ENCODE measurements around the gene CIZ1.

CIZ1 gene

GRCh38 chr9:128152133-128153059, 39.0 kb downstream of the CIZ1 start:
- no peak for DNase-seq (ENCODE audit: extremely low read depth, low read depth)
- H3K4me3 ChIP-seq (replicated peaks; ENCODE audit: low read depth, low read length) = no peak overlapping the region
- TF ChIP-seq, protein P1, sequence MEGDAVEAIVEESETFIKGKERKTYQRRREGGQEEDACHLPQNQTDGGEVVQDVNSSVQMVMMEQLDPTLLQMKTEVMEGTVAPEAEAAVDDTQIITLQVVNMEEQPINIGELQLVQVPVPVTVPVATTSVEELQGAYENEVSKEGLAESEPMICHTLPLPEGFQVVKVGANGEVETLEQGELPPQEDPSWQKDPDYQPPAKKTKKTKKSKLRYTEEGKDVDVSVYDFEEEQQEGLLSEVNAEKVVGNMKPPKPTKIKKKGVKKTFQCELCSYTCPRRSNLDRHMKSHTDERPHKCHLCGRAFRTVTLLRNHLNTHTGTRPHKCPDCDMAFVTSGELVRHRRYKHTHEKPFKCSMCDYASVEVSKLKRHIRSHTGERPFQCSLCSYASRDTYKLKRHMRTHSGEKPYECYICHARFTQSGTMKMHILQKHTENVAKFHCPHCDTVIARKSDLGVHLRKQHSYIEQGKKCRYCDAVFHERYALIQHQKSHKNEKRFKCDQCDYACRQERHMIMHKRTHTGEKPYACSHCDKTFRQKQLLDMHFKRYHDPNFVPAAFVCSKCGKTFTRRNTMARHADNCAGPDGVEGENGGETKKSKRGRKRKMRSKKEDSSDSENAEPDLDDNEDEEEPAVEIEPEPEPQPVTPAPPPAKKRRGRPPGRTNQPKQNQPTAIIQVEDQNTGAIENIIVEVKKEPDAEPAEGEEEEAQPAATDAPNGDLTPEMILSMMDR (IDR thresholded peaks at IDR 0.05; ENCODE audit: low read depth, low read length, missing control alignments) = no peak

DNA sequence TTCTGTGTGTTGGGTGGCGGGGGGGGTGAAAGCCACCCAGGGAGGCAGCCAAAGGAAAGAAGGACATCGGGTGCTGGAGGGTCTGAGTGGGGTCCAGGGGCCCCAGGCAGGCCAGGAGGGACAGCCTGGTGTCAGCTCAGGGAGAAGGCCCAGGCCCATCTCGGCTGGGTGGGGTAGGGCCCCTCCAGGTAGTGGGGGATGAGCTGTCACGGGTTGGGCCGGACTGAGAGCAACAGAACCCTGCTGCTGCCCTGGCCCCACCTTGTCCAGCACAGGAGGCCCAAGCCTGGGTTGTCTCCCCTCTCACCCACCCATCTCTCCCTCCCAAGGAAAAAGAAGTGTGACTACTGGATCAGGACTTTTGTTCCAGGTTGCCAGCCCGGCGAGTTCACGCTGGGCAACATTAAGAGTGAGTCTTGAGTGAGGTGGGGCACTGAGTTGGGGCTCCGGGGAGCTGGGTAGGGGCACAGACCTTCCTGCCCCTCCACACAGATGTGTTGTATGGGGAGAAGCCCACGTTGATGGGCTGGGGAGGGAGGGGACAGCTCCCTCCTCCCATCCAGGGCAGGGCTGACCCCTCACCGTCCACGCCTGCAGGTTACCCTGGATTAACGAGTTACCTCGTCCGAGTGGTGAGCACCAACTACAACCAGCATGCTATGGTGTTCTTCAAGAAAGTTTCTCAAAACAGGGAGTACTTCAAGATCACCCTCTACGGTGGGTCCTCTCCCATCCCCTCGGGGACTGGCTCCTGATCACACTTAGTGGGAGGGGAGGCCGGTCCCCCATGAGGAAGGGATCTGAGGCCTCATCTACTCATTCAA, 39.9 kb downstream of the CIZ1 start:
- no peak for DNase-seq (ENCODE audit: extremely low read depth, low read depth)
- TF ChIP-seq, protein P1 (IDR thresholded peaks at IDR 0.05; ENCODE audit: low read depth, low read length, missing control alignments) = no peak
- H3K4me3 ChIP-seq (replicated peaks; ENCODE audit: low read depth, low read length) = no peak overlapping the region

DNA sequence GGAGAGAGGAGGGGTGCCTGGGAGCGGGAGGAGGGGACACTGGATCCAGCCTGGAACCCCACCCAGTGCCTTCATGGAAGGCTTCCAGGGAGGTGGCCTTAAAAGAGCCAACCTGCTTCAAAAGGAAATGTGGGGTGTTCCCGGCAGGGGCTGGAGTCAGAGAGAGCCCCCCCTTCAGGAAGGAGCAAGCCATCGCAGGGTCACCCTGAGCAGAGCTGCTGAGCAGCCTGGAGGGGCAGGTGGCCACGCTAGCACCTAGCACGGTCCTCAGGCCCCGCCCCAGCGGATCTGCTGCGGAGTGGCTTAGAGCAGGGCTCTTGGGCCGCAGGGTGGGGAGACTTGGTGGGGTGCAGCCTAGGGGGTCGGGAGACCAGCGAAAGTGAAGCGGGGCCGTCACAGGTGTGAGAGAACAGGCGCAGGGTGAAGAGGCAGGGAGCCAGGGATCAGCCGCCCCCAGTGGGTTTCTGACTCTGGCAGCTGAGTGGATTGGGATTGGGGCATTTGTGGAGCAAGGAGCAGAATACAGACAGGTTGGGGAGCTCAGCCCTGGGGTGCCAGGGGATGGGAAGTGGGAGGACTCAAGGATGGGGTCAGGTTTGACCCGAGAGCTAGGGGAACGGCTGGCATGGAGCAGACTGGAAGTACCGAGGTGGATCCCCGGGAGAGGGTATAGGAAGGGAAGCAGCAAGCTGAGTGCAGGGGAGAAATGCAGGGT, 40.6 kb downstream of the CIZ1 start:
- H3K4me3 ChIP-seq (replicated peaks; ENCODE audit: low read depth, low read length) = no peak overlapping the region
- TF ChIP-seq, protein P1 (IDR thresholded peaks at IDR 0.05; ENCODE audit: low read depth, low read length, missing control alignments) = peak; percentile 34
- no peak for DNase-seq (ENCODE audit: extremely low read depth, low read depth)

GRCh38 chr9:128149951-128150593, 41.3 kb downstream of the CIZ1 start:
- H3K4me3 ChIP-seq (replicated peaks; ENCODE audit: low read depth, low read length) = no peak overlapping the region

DNA sequence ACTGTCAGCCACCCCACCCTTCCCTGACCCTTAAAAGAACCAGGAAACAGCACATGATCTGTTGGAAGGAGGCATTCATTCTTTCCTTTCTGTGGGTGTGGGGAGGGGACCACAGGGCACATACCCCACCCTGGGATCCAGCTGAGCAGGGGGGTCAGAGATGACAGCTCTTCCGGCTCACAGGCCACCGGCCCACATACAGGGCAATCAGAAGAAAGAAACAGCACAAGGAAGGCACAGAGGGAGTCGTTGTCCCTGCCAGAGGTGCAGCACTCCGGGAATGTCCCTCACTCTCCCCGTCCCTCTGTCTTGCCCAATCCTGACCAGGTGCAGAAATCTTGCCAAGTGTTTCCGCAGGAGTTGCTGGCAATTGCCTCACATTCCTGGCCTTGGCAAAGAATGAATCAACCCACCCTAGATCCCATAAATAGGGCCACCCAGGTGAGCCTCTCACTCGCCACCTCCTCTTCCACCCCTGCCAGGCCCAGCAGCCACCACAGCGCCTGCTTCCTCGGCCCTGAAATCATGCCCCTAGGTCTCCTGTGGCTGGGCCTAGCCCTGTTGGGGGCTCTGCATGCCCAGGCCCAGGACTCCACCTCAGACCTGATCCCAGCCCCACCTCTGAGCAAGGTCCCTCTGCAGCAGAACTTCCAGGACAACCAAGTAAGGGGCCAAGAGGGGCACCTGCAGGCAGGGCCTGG, 42.2 kb downstream of the CIZ1 start, which contains the start of gene LCN2:
TSS of gene LCN2 (plus strand) at position 453 of the 701 bp plus-strand sequence. CDS start at position 526, 73 bp downstream.
- no peak within 1 kb of the TSS for H3K4me3 ChIP-seq (replicated peaks; ENCODE audit: low read depth, low read length)
- TF ChIP-seq, protein P1 (IDR thresholded peaks at IDR 0.05; ENCODE audit: low read depth, low read length, missing control alignments) = no peak
- no peak for DNase-seq (ENCODE audit: extremely low read depth, low read depth)

More at GRCh38 chr9:128149951-128150593, 41.3 kb downstream of the CIZ1 start:
- DNase-seq (ENCODE audit: extremely low read depth, low read depth) = no peak
- TF ChIP-seq, protein P1 (IDR thresholded peaks at IDR 0.05; ENCODE audit: low read depth, low read length, missing control alignments) = no peak
